OCI-LY7 (cell line): ENCODE measurements around the gene CCDC32.

Experiments
- EZH2phosphoT487 ChIP-seq: fragments of 200-600 bp; sonication (generic); IDR thresholded peaks from 2 replicates; pipeline ENCODE4 v1.6.1; 2018; ENCODE audit warnings: low read depth, borderline replicate concordance, mild to moderate bottlenecking, mixed run types, antibody characterized with exemption, low read length, moderate library complexity, mixed read lengths
- TF ChIP-seq, protein P1 (sequence below): fragments of 200-600 bp; sonication (generic); conservative IDR thresholded peaks from 2 replicates; pipeline ENCODE4 v1.5.1; 2014; ENCODE audit warnings: mild to moderate bottlenecking, antibody characterized with exemption, low read length, moderate library complexity, mixed read lengths

DNA sequence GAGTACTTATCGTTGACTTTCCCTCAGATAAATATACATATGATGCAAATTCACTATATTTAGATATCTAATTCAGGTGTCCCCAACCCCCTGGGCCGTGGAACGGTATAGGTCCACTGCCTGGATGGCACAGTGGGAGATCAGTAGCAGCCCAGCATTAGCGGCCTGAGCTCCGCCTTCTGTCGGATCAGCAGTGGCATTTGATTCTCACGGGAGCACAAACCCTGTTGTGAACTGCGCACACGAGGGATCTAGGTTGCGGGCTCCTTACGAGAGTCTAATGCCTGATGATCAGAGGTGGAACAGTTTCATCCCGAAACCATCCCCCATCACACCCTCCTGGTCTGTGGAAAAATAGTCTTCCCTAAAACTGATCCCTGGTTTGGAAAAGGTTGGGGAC, 36.1 kb upstream of the CCDC32 start:
- TF ChIP-seq, protein P1, sequence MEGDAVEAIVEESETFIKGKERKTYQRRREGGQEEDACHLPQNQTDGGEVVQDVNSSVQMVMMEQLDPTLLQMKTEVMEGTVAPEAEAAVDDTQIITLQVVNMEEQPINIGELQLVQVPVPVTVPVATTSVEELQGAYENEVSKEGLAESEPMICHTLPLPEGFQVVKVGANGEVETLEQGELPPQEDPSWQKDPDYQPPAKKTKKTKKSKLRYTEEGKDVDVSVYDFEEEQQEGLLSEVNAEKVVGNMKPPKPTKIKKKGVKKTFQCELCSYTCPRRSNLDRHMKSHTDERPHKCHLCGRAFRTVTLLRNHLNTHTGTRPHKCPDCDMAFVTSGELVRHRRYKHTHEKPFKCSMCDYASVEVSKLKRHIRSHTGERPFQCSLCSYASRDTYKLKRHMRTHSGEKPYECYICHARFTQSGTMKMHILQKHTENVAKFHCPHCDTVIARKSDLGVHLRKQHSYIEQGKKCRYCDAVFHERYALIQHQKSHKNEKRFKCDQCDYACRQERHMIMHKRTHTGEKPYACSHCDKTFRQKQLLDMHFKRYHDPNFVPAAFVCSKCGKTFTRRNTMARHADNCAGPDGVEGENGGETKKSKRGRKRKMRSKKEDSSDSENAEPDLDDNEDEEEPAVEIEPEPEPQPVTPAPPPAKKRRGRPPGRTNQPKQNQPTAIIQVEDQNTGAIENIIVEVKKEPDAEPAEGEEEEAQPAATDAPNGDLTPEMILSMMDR = no peak
- TF ChIP-seq EZH2phosphoT487 = no peak
